ENCODE results near the gene CACNB4.

- TF ChIP-seq SP1 (IDR thresholded peaks at IDR 0.05) (no peak), BHLHE40 (IDR thresholded peaks at IDR 0.05; ENCODE audit: borderline replicate concordance) (no peak), FOXA1 (IDR thresholded peaks at IDR 0.05) (no peak), SUZ12 (IDR thresholded peaks at IDR 0.05) (no peak), ELF4 (IDR thresholded peaks at IDR 0.05) (no peak), ARNT (IDR thresholded peaks at IDR 0.05) (no peak), FOXK2 (IDR thresholded peaks at IDR 0.05) (no peak)
These were observed 180.5 kb downstream of the CACNB4 start for GRCh38 chr2:151918308-151918707.

All from HEK293T (cell line).